Activated gamma-delta T cell treated with anti-CD3 and anti-CD28 coated beads, Interleukin-2, amount 50 U/mL, for 16 hours (primary cell): ENCODE measurements around the gene CDK14.
"Not testable (repeated sequence)": the region's sequence is repeated elsewhere in the genome, so short reads cannot be mapped to it uniquely, and the experiment has no call there.

Source experiments
- DNase-seq: peaks from one replicate; pipeline ENCODE4 v3.0.0-alpha.2; 2020; ENCODE audit warnings: low read depth

CDK14 gene

GRCh38 chr7:90794234-90794633 is 198.1 kb downstream of the CDK14 start:
- DNase-seq = not testable (repeated sequence)

GRCh38 chr7:90797596-90797995 is 201.5 kb downstream of the CDK14 start:
- DNase-seq = no peak

GRCh38 chr7:90804370-90804769 is 208.2 kb downstream of the CDK14 start:
- no peak for DNase-seq

- DNase-seq = not testable (repeated sequence)
These were observed 219.4 kb downstream of the CDK14 start for GRCh38 chr7:90815552-90815951.

GRCh38 chr7:90816511-90817142 is 220.5 kb downstream of the CDK14 start:
- no peak for DNase-seq

- DNase-seq = no peak
These were observed 221.0 kb downstream of the CDK14 start for GRCh38 chr7:90817151-90817550.

- no peak for DNase-seq
These were observed 221.7 kb downstream of the CDK14 start for GRCh38 chr7:90817846-90818245.

- no peak for DNase-seq
These were observed 222.2 kb downstream of the CDK14 start for GRCh38 chr7:90818341-90818740.

- DNase-seq = no peak
These were observed 226.0 kb downstream of the CDK14 start for GRCh38 chr7:90821961-90822620.

- no peak for DNase-seq
These were observed 228.5 kb downstream of the CDK14 start for GRCh38 chr7:90824386-90825307.

- no peak for DNase-seq
These were observed 229.7 kb downstream of the CDK14 start for GRCh38 chr7:90825779-90826178.

GRCh38 chr7:90828601-90829000 is 232.5 kb downstream of the CDK14 start:
- DNase-seq = no peak

- no peak for DNase-seq
These were observed 234.2 kb downstream of the CDK14 start for GRCh38 chr7:90830308-90830707.

GRCh38 chr7:90832726-90833125 is 236.6 kb downstream of the CDK14 start:
- DNase-seq = no peak

- no peak for DNase-seq
These were observed 237.3 kb downstream of the CDK14 start for GRCh38 chr7:90833443-90833842.

GRCh38 chr7:90834771-90835170 is 238.7 kb downstream of the CDK14 start:
- no peak for DNase-seq

GRCh38 chr7:90835861-90836260 is 239.7 kb downstream of the CDK14 start:
- DNase-seq = no peak

- DNase-seq = no peak
These were observed 240.8 kb downstream of the CDK14 start for GRCh38 chr7:90836937-90837336.

- no peak for DNase-seq
These were observed 242.7 kb downstream of the CDK14 start for GRCh38 chr7:90838799-90839198.

- DNase-seq = no peak
These were observed 243.2 kb downstream of the CDK14 start for GRCh38 chr7:90839316-90839715.

- no peak for DNase-seq
These were observed 243.7 kb downstream of the CDK14 start for GRCh38 chr7:90839727-90840291.

GRCh38 chr7:90841759-90842429 is 245.8 kb downstream of the CDK14 start:
- DNase-seq = no peak
